Stomach (tissue), 4 donors: ENCODE data around the gene TMEM45A.

Experiments
- CTCF ChIP-seq, 7 experiments: fragments of 450-650 bp in 4 of 7; fragments of 200-600 bp in 3 of 7; sonication (generic) in 3 of 7; IDR thresholded peaks; one replicate each; pipeline ENCODE4 v1.5.1; 2016 to 2019; ENCODE audit warnings: antibody characterized with exemption in 7 of 7, control low read depth in 2 of 7, mild to moderate bottlenecking in 1 of 7
- EP300 ChIP-seq: sonication (generic); formaldehyde crosslinking; IDR thresholded peaks from one replicate; pipeline ENCODE4 v1.6.1; 2017; ENCODE audit warnings: antibody characterized with exemption
- POLR2A ChIP-seq, 4 donors: fragments of 450-650 bp; IDR thresholded peaks; one replicate each; pipeline ENCODE4 v1.6.1; 2016; ENCODE audit warnings: antibody characterized with exemption in 4 of 4, control low read depth in 2 of 4, mild to moderate bottlenecking in 1 of 4, moderate library complexity in 1 of 4
- POLR2AphosphoS5 ChIP-seq, 3 donors: sonication (generic); formaldehyde crosslinking; IDR thresholded peaks; one replicate each; pipeline ENCODE4 v1.6.1; 2016; ENCODE audit warnings: antibody characterized with exemption in 3 of 3

- TF ChIP-seq CTCF (IDR thresholded peaks at IDR 0.05) (no peak), POLR2A (IDR thresholded peaks at IDR 0.05) (no peak), POLR2AphosphoS5 (IDR thresholded peaks at IDR 0.05) (no peak), EP300 (no peak)
Measured at GRCh38 chr3:100499651-100500050, 7.2 kb downstream of the TMEM45A start.
